Measurements from ENCODE around the gene MFSD12.

The MFSD12 gene

DNA sequence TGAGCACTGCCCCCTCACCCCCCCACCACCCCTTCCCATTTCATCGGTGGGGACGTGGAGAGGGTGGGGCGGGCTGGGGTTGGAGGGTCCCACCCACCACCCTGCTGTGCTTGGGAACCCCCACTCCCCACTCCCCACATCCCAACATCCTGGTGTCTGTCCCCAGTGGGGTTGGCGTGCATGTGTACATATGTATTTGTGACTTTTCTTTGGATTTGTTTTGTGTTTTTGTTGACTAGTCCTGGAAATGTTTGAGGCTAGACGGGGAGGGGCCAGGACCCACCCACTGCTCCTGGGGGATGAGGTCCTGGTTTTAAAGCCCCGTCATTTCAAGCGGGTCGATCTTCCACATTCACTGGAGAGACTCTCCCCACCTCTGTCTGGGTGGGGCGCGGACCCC is 21.4 kb downstream of the MFSD12 start:
- no peaks in the 10 kb centered on the region for H3K9me2 ChIP-seq (replicated peaks; ENCODE audit: insufficient read depth, low read length)
- no peaks in the 10 kb centered on the region for H3K79me2 ChIP-seq (ENCODE audit: insufficient read depth, low read length)
- no peaks in the 10 kb centered on the region for H3K27me3 ChIP-seq (ENCODE audit: low read length)
- H3K36me3 ChIP-seq (ENCODE audit: low read length) = no peaks in the 10 kb centered on the region
- no peak overlapping the region for H3K4me2 ChIP-seq (ENCODE audit: low read depth, low read length, poor library complexity, severe bottlenecking)
- no peaks in the 10 kb centered on the region for H3F3A ChIP-seq (ENCODE audit: insufficient read depth)
- no peaks in the 10 kb centered on the region for H3K9me3 ChIP-seq (ENCODE audit: insufficient read depth, low read length)
- no peak overlapping the region for H3K9ac ChIP-seq (ENCODE audit: low read length)
- no peak overlapping the region for H3K4me3 ChIP-seq (ENCODE audit: insufficient read depth, low read length, poor library complexity, severe bottlenecking)
- H2AFZ ChIP-seq (ENCODE audit: low read depth, low read length, severe bottlenecking) = no peak overlapping the region
- H4K20me1 ChIP-seq (ENCODE audit: low read depth, low read length) = no peaks in the 10 kb centered on the region
- no peak overlapping the region for H3K27ac ChIP-seq (ENCODE audit: low read depth, low read length)
- TF ChIP-seq EZH2phosphoT487 (conservative IDR thresholded peaks at IDR 0.05; ENCODE audit: low read length) = no peak
- TF ChIP-seq, protein P1, sequence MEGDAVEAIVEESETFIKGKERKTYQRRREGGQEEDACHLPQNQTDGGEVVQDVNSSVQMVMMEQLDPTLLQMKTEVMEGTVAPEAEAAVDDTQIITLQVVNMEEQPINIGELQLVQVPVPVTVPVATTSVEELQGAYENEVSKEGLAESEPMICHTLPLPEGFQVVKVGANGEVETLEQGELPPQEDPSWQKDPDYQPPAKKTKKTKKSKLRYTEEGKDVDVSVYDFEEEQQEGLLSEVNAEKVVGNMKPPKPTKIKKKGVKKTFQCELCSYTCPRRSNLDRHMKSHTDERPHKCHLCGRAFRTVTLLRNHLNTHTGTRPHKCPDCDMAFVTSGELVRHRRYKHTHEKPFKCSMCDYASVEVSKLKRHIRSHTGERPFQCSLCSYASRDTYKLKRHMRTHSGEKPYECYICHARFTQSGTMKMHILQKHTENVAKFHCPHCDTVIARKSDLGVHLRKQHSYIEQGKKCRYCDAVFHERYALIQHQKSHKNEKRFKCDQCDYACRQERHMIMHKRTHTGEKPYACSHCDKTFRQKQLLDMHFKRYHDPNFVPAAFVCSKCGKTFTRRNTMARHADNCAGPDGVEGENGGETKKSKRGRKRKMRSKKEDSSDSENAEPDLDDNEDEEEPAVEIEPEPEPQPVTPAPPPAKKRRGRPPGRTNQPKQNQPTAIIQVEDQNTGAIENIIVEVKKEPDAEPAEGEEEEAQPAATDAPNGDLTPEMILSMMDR (IDR thresholded peaks at IDR 0.05; ENCODE audit: insufficient read depth, low read length, poor library complexity, severe bottlenecking) = no peak

DNA sequence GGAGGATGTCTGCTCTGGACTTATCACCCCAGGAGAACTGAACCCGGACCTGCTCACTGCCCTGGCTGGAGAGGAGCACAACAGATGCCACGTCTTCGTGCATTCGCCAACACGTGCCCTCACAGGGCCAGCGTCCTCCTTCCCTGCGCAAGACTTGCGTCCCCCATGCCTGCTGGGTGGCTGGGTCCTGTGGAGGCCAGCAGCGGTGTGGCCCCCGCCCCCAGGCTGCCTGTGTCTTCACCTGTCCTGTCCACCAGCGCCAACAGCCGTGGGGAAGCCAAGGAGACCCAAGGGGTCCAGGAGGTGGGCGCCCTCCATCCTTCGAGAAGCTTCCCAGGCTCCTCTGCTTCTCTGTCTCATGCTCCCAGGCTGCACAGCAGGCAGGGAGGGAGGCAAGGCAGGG is 21.8 kb downstream of the MFSD12 start:
- no peak overlapping the region for H3K4me2 ChIP-seq (ENCODE audit: low read depth, low read length, poor library complexity, severe bottlenecking)
- H3F3A ChIP-seq (ENCODE audit: insufficient read depth) = no peaks in the 10 kb centered on the region
- no peak overlapping the region for H3K27ac ChIP-seq (ENCODE audit: low read depth, low read length)
- TF ChIP-seq EZH2phosphoT487 (conservative IDR thresholded peaks at IDR 0.05; ENCODE audit: low read length) = no peak
- TF ChIP-seq, protein P1 (IDR thresholded peaks at IDR 0.05; ENCODE audit: insufficient read depth, low read length, poor library complexity, severe bottlenecking) = no peak
- H3K9me3 ChIP-seq (ENCODE audit: insufficient read depth, low read length) = no peaks in the 10 kb centered on the region
- H3K9ac ChIP-seq (ENCODE audit: low read length) = no peak overlapping the region
- no peaks in the 10 kb centered on the region for H3K36me3 ChIP-seq (ENCODE audit: low read length)
- no peaks in the 10 kb centered on the region for H3K27me3 ChIP-seq (ENCODE audit: low read length)
- H3K9me2 ChIP-seq (replicated peaks; ENCODE audit: insufficient read depth, low read length) = no peaks in the 10 kb centered on the region
- no peak overlapping the region for H3K4me3 ChIP-seq (ENCODE audit: insufficient read depth, low read length, poor library complexity, severe bottlenecking)
- H2AFZ ChIP-seq (ENCODE audit: low read depth, low read length, severe bottlenecking) = no peak overlapping the region
- no peaks in the 10 kb centered on the region for H3K79me2 ChIP-seq (ENCODE audit: insufficient read depth, low read length)
- H4K20me1 ChIP-seq (ENCODE audit: low read depth, low read length) = no peaks in the 10 kb centered on the region

DNA sequence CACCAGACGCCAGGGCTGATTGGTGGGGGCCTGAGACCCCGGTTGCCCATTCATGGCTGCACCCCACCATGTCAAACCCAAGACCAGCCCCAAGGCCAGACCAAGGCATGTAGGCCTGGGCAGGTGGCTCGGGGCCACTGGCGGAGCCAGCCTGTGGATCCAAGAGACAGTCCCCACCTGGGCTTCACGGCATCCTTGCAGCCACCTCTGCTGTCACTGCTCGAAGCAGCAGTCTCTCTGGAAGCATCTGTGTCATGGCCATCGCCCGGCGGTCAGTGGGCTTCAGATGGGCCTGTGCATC is 22.2 kb downstream of the MFSD12 start:
- Histone ChIP-seq H2AFZ (ENCODE audit: low read depth, low read length, severe bottlenecking) (no peak overlapping the region), H3K9me2 (replicated peaks; ENCODE audit: insufficient read depth, low read length) (no peaks in the 10 kb centered on the region), H3K9me3 (ENCODE audit: insufficient read depth, low read length) (no peaks in the 10 kb centered on the region), H3F3A (ENCODE audit: insufficient read depth) (no peaks in the 10 kb centered on the region), H3K27ac (ENCODE audit: low read depth, low read length) (no peak overlapping the region), H4K20me1 (ENCODE audit: low read depth, low read length) (no peaks in the 10 kb centered on the region), H3K36me3 (ENCODE audit: low read length) (no peaks in the 10 kb centered on the region), H3K4me2 (ENCODE audit: low read depth, low read length, poor library complexity, severe bottlenecking) (no peak overlapping the region), H3K27me3 (ENCODE audit: low read length) (no peaks in the 10 kb centered on the region), H3K4me3 (ENCODE audit: insufficient read depth, low read length, poor library complexity, severe bottlenecking) (no peak overlapping the region), H3K9ac (ENCODE audit: low read length) (no peak overlapping the region), H3K79me2 (ENCODE audit: insufficient read depth, low read length) (no peaks in the 10 kb centered on the region)
- no peak for TF ChIP-seq EZH2phosphoT487 (conservative IDR thresholded peaks at IDR 0.05; ENCODE audit: low read length)
- TF ChIP-seq, protein P1 (IDR thresholded peaks at IDR 0.05; ENCODE audit: insufficient read depth, low read length, poor library complexity, severe bottlenecking) = no peak
